Measurements from ENCODE around the gene CHAC1.

- no peak for TF ChIP-seq CTCF (conservative IDR thresholded peaks at IDR 0.05 in 1 of 2, IDR thresholded peaks at IDR 0.05 in 1 of 2; ENCODE audit: low read depth in 1 of 2, low read length in 2 of 2)
- TF ChIP-seq EZH2 (IDR thresholded peaks at IDR 0.05; ENCODE audit: low read length, missing control alignments) = no peak
These were observed 39.6 kb downstream of the CHAC1 start for GRCh38 chr15:40992825-40993224.

All from fibroblast of lung (primary cell).